ENCODE results near the gene KDM5B. TPM values are rescaled to one million over a fixed set of nuclear protein-coding genes. Genes with fewer than 3 reads are reported as not detected.

KDM5B gene
- total RNA-seq, 2 donors from 2014 or later, result 14.6 to 18.5 TPM

DNA sequence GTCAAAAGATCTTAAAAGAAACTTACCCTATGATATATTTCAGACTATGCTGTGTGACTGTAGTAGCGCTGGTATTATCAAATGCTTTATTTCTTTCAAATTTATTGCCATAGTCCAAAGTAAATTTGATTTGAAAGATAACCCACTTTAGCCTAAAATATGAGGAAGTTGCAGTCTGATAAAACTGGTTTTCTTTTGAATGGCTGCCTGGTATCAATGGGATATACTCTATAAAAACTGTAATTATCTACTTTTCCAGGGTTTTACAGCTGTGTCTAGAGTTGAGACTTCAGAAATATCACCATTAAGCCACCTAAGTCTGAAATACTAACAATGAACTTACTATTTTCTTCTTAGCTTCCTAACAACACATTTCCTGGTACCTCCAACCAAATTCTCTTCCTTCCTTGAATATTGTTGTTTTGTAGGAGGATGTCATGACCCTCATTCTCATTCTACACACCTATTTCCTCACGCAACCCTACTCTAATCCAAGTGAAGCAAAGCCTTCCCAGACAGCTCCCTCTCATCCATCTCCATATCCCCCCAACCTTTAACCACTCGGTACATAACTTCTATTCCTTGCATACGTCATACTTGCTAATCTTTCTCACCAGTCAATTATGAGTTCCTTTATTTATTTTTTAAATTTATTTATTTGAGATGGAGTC is 17.0 kb downstream of the KDM5B start:
- DNase-seq (ENCODE audit: low spot score), result no peak
- Histone ChIP-seq H3K36me3 (no peaks in the 10 kb centered on the region), H3K27ac (no peak overlapping the region), H3K27me3 (no peaks in the 10 kb centered on the region), H3K9me3 (no peaks in the 10 kb centered on the region), H3K4me1 (peaks cover 0 to 22% of the 10 kb centered on the region in 2 donors), H3K4me3 (no peak overlapping the region)
- TF ChIP-seq, protein P1, sequence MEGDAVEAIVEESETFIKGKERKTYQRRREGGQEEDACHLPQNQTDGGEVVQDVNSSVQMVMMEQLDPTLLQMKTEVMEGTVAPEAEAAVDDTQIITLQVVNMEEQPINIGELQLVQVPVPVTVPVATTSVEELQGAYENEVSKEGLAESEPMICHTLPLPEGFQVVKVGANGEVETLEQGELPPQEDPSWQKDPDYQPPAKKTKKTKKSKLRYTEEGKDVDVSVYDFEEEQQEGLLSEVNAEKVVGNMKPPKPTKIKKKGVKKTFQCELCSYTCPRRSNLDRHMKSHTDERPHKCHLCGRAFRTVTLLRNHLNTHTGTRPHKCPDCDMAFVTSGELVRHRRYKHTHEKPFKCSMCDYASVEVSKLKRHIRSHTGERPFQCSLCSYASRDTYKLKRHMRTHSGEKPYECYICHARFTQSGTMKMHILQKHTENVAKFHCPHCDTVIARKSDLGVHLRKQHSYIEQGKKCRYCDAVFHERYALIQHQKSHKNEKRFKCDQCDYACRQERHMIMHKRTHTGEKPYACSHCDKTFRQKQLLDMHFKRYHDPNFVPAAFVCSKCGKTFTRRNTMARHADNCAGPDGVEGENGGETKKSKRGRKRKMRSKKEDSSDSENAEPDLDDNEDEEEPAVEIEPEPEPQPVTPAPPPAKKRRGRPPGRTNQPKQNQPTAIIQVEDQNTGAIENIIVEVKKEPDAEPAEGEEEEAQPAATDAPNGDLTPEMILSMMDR (IDR thresholded peaks at IDR 0.05), result no peak

GRCh38 chr1:202788800-202789199 is 19.4 kb downstream of the KDM5B start:
- DNase-seq (ENCODE audit: low spot score), result no peak
- Histone ChIP-seq H3K36me3 (no peaks in the 10 kb centered on the region), H3K27ac (no peak overlapping the region), H3K27me3 (no peaks in the 10 kb centered on the region), H3K9me3 (no peaks in the 10 kb centered on the region), H3K4me1 (peaks cover 0 to 18% of the 10 kb centered on the region in 2 donors), H3K4me3 (no peak overlapping the region)
- TF ChIP-seq, protein P1 (IDR thresholded peaks at IDR 0.05), result no peak

DNA sequence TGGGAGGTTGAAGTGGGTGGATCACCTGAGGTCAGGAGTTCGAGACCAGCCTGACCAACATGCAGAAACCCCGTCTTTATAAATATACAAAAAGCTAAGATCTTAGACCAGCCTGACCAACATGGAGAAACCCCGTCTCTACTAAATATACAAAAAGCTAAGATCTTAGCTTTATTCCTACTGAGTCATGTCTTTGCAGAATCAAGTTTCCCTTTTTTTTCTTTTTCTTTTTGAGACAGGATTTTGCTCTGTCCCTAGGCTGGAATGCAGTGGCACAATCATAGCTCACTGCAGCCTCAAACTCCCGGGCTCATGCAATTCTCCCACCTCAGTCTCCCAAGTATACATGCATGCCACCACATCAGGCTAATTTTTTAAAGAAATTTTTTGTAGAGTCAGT is 21.4 kb downstream of the KDM5B start:
- no peak for DNase-seq (ENCODE audit: low spot score)
- H3K9me3 ChIP-seq, result no peaks in the 10 kb centered on the region
- TF ChIP-seq, protein P1 (IDR thresholded peaks at IDR 0.05), result no peak
- no peak overlapping the region for H3K27ac ChIP-seq
- no peaks in the 10 kb centered on the region for H3K36me3 ChIP-seq
- H3K4me3 ChIP-seq, result no peak overlapping the region
- no peaks in the 10 kb centered on the region for H3K27me3 ChIP-seq
- H3K4me1 ChIP-seq, result peaks cover 0 to 16% of the 10 kb centered on the region in 2 donors

- no peak overlapping the region for H3K4me3 ChIP-seq
- H3K36me3 ChIP-seq, result peaks cover 4% of the 10 kb centered on the region
- no peak overlapping the region for H3K27ac ChIP-seq
- no peaks in the 10 kb centered on the region for H3K27me3 ChIP-seq
- no peaks in the 10 kb centered on the region for H3K9me3 ChIP-seq
- no peak for DNase-seq (ENCODE audit: low spot score)
- TF ChIP-seq, protein P1 (IDR thresholded peaks at IDR 0.05), result no peak
- H3K4me1 ChIP-seq, result peaks cover 0 to 4% of the 10 kb centered on the region in 2 donors
These were observed 27.0 kb downstream of the KDM5B start for GRCh38 chr1:202781180-202781579.

GRCh38 chr1:202770135-202770534 is 38.1 kb downstream of the KDM5B start:
- H3K27ac ChIP-seq, result no peak overlapping the region
- no peaks in the 10 kb centered on the region for H3K27me3 ChIP-seq
- no peaks in the 10 kb centered on the region for H3K9me3 ChIP-seq
- no peak for DNase-seq (ENCODE audit: low spot score)
- H3K4me1 ChIP-seq, result no peaks in the 10 kb centered on the region
- TF ChIP-seq, protein P1 (IDR thresholded peaks at IDR 0.05), result no peak
- H3K4me3 ChIP-seq, result no peak overlapping the region
- peaks cover 46% of the 10 kb centered on the region for H3K36me3 ChIP-seq

- Histone ChIP-seq H3K27me3 (no peaks in the 10 kb centered on the region), H3K27ac (no peak overlapping the region), H3K4me1 (no peaks in the 10 kb centered on the region), H3K36me3 (peaks cover 32% of the 10 kb centered on the region), H3K9me3 (no peaks in the 10 kb centered on the region), H3K4me3 (no peak overlapping the region)
- no peak for DNase-seq (ENCODE audit: low spot score)
- TF ChIP-seq, protein P1 (IDR thresholded peaks at IDR 0.05), result no peak
These were observed 42.5 kb downstream of the KDM5B start for GRCh38 chr1:202765721-202766120.
